K562 (cell line): Measurements from ENCODE around the gene TYRO3. TPM values are rescaled to one million over a fixed set of nuclear protein-coding genes. Genes with fewer than 3 reads are reported as not detected.
A peak's percentile ranks its signal among the peaks of the same experiment; 100 is the strongest.

Experiments
- CTCF ChIP-seq, 3 experiments: IDR thresholded peaks in 2 of 3; conservative IDR thresholded peaks in 1 of 3; 2 replicates each; pipeline ENCODE4 v1.5.1; 2011 to 2012; ENCODE audit warnings: low read length in 3 of 3, mild to moderate bottlenecking in 3 of 3, control low read depth in 2 of 3, improper control_type of control experiment in 1 of 3, inconsistent platforms in 1 of 3, low read depth in 1 of 3, mixed read lengths in 1 of 3, moderate library complexity in 1 of 3; ENCODE audit not compliant: insufficient read depth in 2 of 3
- DEAF1 ChIP-seq: fragments of 450-650 bp; formaldehyde crosslinking; IDR thresholded peaks from 2 replicates; pipeline ENCODE4 v1.4.0; 2020; ENCODE audit warnings: mild to moderate bottlenecking, moderate library complexity
- E4F1 ChIP-seq: fragments of 250-450 bp; sonication (Bioruptor Pico); IDR thresholded peaks from 2 replicates; pipeline ENCODE4 v1.5.0; 2021; ENCODE audit warnings: mild to moderate bottlenecking, borderline replicate concordance
- FOXM1 ChIP-seq, 2 experiments: fragments of 450-650 bp in 1 of 2; sonication (generic) in 1 of 2; formaldehyde crosslinking in 1 of 2; IDR thresholded peaks; 2 replicates each; pipeline versions ENCODE4 v1.6.1 to v1.9.0; 2017 to 2022; ENCODE audit warnings: low read depth in 2 of 2, mild to moderate bottlenecking in 2 of 2, missing genetic modification reagents in 1 of 2, moderate library complexity in 1 of 2
- HNRNPLL ChIP-seq: fragments of 200-400 bp; formaldehyde crosslinking; IDR thresholded peaks from 2 replicates; pipeline ENCODE4 v1.6.1; 2017; ENCODE audit warnings: low read length, low read depth, mild to moderate bottlenecking; ENCODE audit not compliant: poor library complexity, severe bottlenecking
- HOXB6 ChIP-seq: fragments of 250-450 bp; sonication (Bioruptor Pico); IDR thresholded peaks from 2 replicates; pipeline ENCODE4 v1.5.1; 2022; ENCODE audit warnings: mild to moderate bottlenecking, borderline replicate concordance
- LEF1 ChIP-seq: fragments of 450-650 bp; IDR thresholded peaks from 2 replicates; pipeline ENCODE4 v1.6.1; 2016; ENCODE audit warnings: mild to moderate bottlenecking
- NCOA1 ChIP-seq: fragments of 450-650 bp; IDR thresholded peaks from 2 replicates; pipeline ENCODE4 v1.6.1; 2016; ENCODE audit warnings: low read depth
- NR2C2 ChIP-seq, 2 experiments: fragments of 200-800 bp in 1 of 2; sonication (Bioruptor generic) in 1 of 2; sonication (generic) in 1 of 2; formaldehyde crosslinking in 1 of 2; IDR thresholded peaks; 2 replicates each; pipeline versions ENCODE4 v1.6.1 to v1.8.0; 2016 to 2022; ENCODE audit warnings: mild to moderate bottlenecking in 1 of 2, missing compliant biosample characterization in 1 of 2, missing genetic modification characterization in 1 of 2, missing genetic modification reagents in 1 of 2
- STAG1 ChIP-seq: sonication (generic); formaldehyde crosslinking; IDR thresholded peaks from 2 replicates; pipeline ENCODE4 v1.5.0; 2020; ENCODE audit warnings: missing genetic modification reagents, borderline replicate concordance
- ZBTB43 ChIP-seq: sonication (generic); formaldehyde crosslinking; IDR thresholded peaks from 2 replicates; pipeline ENCODE4 v1.8.0; 2023; ENCODE audit warnings: mild to moderate bottlenecking, missing genetic modification reagents
- ZBTB7A ChIP-seq: IDR thresholded peaks from 2 replicates; pipeline ENCODE4 v1.6.1; 2011; ENCODE audit warnings: low read depth, mild to moderate bottlenecking, low read length, moderate library complexity, borderline replicate concordance; ENCODE audit not compliant: control insufficient read depth
- ZNF280B ChIP-seq: fragments of 250-450 bp; sonication (Bioruptor Pico); IDR thresholded peaks from 2 replicates; pipeline ENCODE4 v1.5.1; 2021; ENCODE audit warnings: mild to moderate bottlenecking
- ZNF3 ChIP-seq: fragments of 250-450 bp; sonication (Bioruptor Pico); IDR thresholded peaks from 2 replicates; pipeline ENCODE4 v1.5.0; 2021; ENCODE audit warnings: mild to moderate bottlenecking, moderate library complexity
- polyA plus RNA-seq, 8 experiments: library from polyadenylated mRNA; depleted of rRNA in 4 of 8; stranded (reverse) in 5 of 8; unstranded in 3 of 8; fragments of >200 nt; fragmentation: Nextera tagmentation in 2 of 8; fragmentation: Illumina TruSeq in 1 of 8; extraction: Ambion mirVana in 2 of 8; extraction: Trizol in 1 of 8; gene quantifications; 2 replicates each; pipeline versions ENCODE4 v1.2.1 to v1.2.3, GENCODE V29; 2011 to 2014; ENCODE audit warnings: inconsistent platforms in 1 of 8, missing spikeins in 1 of 8
- total RNA-seq, 7 experiments: library from RNA; depleted of rRNA in 6 of 7; stranded (reverse); fragments of >200 nt in 6 of 7; fragmentation: Illumina TruSeq in 2 of 7; extraction: Trizol in 2 of 7; gene quantifications; 2 replicates each; pipeline versions ENCODE4 v1.2.1 to v1.2.3, GENCODE V29; 2011 to 2021; ENCODE audit warnings: low replicate concordance in 1 of 7
- TF ChIP-seq, protein P1 (sequence below): sonication (generic); formaldehyde crosslinking; IDR thresholded peaks from 2 replicates; pipeline ENCODE4 v1.8.1; 2023; ENCODE audit warnings: mild to moderate bottlenecking, missing genetic modification reagents

The TYRO3 gene
- total and polyA plus RNA-seq, 9 of the 15 experiments (the other 6 are each of a cell fraction or from before 2014, with no cell fraction given) = 2.6 to 39.6 (median 18.6) TPM

- no peak for TF ChIP-seq CTCF (IDR thresholded peaks at IDR 0.05 in 2 of 3, conservative IDR thresholded peaks at IDR 0.05 in 1 of 3; ENCODE audit: insufficient read depth in 2 of 3, low read depth in 1 of 3, low read length in 3 of 3)
- TF ChIP-seq ZNF280B (CRISPR knock-in tag) = no peak
- TF ChIP-seq NR2C2 (CRISPR knock-in tag; IDR thresholded peaks at IDR 0.05) = no peak
- TF ChIP-seq NR2C2 (tag; IDR thresholded peaks at IDR 0.05) = peak; percentile 1; the same call in 1 of the 2 replicates
- peak; percentile 15; the same call in 1 of the 2 replicates for TF ChIP-seq ZBTB7A
- no peak for TF ChIP-seq NCOA1
- TF ChIP-seq E4F1 (CRISPR knock-in tag) = no peak
- 0 out of 2 replicates have a peak, but pooled peaks have one; percentile 13 for TF ChIP-seq LEF1
- no peak for TF ChIP-seq DEAF1 (CRISPR knock-in tag)
- TF ChIP-seq ZBTB43 (CRISPR knock-in tag) = no peak
- TF ChIP-seq FOXM1 (IDR thresholded peaks at IDR 0.05; ENCODE audit: low read depth) = no peak
- TF ChIP-seq FOXM1 (CRISPR knock-in tag; IDR thresholded peaks at IDR 0.05; ENCODE audit: low read depth) = no peak
- TF ChIP-seq ZNF3 (CRISPR knock-in tag) = no peak
- no peak for TF ChIP-seq HOXB6 (CRISPR knock-in tag)
- peak; percentile 62 for TF ChIP-seq HNRNPLL
- no peak for TF ChIP-seq STAG1 (CRISPR knock-in tag)
- TF ChIP-seq, protein P1, sequence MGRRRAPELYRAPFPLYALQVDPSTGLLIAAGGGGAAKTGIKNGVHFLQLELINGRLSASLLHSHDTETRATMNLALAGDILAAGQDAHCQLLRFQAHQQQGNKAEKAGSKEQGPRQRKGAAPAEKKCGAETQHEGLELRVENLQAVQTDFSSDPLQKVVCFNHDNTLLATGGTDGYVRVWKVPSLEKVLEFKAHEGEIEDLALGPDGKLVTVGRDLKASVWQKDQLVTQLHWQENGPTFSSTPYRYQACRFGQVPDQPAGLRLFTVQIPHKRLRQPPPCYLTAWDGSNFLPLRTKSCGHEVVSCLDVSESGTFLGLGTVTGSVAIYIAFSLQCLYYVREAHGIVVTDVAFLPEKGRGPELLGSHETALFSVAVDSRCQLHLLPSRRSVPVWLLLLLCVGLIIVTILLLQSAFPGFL (CRISPR knock-in tag) = no peak
Measured at GRCh38 chr15:41512940-41513505, 46.0 kb upstream of the TYRO3 start (continued).
